HG03095 (cell line): ENCODE results near the gene TTYH3.

Experiments used
- ATAC-seq: cut with Tn5 transposase; IDR thresholded peaks from one replicate; pipeline ENCODE4 v1.9.1; 2021; ENCODE audit warnings: moderate library complexity; ENCODE audit not compliant: unreplicated experiment

TTYH3 gene

DNA sequence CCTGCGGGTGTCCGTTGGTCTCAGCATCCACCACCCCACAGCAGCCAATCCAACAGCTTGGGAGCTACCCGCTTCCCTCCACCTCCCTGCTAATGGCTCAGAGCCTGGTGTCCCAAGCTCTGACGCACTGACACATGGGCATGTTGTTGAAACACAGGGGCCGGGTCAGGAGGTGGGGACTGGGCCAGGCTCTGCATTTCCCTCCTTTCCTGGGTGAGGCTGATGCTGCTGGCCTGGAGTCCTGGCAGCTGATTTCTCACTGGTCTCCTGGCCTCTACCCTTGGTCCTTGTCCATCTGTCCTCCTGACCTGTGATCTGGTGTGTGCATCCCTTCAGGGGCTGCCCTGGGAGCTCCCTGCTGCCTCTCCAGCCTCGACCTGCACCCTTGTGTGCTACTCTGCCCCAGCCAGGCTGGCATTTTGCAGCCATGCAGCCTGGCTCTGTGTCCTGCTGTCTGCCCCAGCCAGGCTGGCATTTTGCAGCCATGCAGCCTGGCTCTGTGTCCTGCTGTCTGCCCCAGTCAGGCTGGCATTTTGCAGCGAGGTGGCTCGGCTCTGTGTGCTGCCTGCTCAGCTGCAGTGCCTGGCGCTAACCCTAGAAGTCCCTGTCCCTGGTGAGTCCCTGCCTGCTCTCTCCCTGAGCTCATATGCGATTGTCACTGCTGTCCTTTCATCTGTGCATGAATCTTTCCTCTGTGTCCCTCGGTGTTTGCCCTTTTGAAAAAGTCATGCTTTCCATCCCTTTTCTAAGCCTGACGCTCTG lies 70.2 kb downstream of the TTYH3 start:
- no peak for ATAC-seq

DNA sequence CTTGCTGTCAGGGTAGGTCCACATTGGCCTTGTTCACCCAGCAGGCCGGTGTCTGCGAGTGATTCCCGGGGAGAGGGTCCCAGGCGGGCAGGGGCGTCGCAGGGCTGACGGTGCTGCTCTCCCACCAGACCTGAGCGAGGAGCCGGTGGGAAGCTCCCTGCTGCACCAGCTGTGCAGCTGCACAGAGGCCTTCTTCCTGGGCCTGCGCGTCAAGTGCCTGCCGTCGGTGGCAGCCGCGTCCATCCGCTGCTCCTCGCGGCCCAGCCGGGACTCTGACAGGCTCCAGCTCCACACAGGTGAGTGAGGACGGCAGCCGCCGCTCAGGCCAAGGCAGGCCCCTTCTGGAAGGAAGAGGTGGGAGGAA lies 70.8 kb downstream of the TTYH3 start:
- no peak for ATAC-seq

DNA sequence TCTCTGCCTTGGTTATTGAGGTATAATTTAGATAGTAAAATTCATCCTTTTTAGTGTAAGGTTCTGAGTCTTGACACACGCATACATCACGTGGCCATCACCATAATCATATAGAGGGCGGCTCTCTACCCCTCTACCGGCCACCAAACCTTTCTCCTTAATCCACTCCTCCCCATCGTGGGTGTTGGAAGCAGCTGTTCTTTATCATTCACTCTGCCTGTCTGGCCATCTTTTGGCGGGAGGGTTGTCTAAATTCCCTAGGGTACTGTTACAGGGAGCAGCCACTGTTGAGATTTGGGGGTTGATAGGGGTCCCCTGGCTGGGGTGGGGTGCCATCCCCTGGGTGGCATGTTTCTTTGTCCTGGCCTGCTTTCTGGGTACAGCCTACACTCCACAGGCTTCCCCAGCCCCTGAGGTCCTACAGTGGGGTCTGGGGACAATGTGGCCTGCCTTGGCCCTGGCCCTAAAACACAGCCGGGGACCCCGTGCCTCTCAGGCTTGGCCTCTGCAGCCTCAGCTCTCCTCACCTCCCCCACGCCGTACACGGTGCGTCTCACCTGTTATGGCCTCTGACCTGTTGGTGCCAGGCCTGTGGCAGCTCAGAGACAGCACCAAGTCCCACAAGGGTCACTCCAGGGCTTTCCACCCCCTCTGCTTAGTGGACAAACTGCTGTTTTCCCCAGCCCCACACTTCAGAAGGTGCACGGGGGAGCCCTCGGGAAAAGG lies 73.7 kb downstream of the TTYH3 start:
- no peak for ATAC-seq

DNA sequence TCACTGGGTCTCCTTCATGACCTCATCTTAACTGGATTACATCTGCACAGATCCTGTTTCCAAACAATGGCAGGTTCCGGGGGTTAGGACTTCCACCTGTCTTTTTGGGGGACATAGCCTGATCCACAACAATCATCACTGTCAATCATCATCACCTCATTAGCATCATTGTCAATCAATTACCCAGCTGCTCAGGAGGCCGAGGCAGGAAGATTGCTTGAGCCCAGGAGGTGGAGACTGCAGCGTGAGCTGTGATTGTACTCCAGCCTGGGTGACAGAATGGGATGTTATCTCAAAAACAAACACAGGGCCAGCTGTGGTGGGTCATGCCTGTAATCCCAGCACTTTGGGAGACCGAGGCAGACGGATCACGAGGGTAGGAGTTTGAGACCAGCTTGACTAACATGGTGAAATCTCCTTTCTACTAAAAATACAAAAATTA lies 74.9 kb downstream of the TTYH3 start:
- no peak for ATAC-seq

DNA sequence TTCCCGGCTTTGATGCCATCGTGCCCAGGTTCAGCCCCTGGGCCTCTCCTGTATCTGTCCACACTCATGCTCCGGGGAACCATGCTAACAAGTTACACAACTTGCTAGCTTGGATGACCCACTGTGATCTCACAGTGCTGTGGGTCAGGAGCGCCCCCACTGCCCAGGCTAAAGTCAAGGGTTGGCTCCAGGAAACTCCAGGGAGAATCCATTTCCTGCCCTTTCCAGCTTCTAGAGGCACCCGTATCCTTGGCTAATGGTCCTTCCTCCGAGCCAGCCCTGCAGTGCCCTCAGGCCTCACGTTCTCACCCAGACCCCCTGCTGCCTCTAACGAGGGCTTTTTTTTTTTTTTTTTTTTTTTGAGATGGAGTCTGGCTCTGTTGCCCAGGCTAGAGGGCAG lies 75.7 kb downstream of the TTYH3 start:
- ATAC-seq: no peak

DNA sequence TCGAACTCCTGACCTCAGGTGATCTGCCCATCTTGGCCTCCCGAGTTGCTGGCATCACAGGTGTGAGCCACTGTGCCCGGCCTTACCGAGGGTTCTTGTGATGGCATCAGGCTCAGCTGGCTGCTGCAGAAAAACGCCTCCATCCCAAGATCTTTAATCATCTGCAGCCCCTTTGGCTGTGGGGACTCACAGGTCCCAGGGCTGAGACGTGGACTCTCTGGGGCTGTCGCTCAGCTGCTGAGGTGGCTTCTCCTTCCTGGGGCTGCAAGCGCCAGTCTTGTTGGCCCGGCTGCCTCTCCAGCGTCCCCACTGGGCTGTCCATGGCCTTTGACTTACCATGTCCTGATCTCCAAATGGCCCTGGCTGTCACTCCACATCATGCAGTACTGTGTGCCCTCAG lies 76.3 kb downstream of the TTYH3 start:
- no peak for ATAC-seq

DNA sequence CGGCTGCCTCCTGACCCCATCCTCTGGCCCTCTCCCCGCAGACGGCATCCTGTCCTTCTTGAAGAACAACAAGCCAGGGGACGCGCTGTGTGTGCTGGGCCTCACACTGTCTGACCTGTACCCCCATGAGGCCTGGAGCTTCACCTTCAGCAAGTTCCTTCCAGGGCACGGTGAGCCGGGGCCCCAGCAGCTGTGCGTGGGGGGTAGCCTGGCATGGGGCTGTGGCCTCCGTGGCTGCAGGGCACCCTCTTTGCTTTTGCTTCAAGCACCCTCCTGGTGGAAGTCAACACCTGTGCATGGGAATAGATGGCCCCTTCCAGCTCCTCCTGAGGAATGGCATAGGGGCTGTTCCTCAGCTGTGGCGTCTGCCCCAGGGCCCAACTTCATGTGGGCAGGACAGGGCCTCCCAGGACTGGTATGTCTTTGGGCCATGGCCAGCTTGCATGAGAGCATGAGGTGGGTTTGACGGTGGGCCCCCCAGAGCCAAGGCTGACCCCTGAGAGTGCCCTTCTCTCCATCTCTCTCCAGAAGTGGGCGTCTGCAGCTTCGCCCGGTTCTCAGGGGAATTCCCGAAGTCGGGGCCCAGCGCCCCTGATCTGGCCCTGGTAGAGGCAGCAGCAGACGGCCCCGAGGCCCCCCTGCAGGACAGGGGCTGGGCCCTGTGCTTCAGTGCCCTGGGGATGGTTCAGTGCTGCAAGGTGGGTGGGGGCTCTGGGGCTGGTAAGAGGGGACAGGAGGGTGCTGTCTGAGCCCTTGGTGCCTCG lies 76.9 kb downstream of the TTYH3 start:
- no peak for ATAC-seq

DNA sequence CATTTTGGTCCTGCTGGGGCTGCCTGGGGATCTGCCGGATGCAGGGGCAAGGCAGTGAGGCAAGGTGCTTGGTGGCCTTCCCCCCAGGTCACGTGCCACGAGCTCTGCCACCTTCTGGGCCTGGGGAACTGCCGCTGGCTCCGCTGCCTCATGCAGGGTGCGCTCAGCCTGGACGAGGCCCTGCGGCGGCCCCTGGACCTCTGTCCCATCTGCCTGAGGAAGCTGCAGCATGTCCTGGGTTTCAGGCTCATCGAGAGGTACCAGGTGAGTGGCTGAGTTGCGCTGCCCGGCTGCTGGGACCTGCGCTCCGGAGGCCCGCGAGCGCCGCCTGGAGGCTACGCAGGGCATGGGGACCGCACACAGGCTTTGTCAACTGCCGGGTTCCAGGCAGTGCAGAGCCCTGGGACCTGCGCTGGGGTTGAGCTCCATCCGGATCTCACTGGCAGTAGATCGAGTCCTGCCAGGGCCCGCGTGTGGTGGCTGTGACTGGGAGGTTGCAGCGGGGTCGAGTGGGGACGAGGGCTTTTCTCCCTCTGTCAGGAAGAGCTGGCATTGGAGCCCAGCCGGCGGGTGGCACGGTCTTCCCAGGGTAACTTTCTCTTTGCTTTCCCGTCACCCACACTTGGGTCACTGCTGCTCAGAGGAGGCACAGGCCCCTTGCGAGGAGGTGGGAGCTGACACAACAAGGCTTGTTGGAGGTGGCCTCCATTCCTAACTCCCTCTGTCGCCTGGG lies 77.9 kb downstream of the TTYH3 start:
- peak; percentile 76 for ATAC-seq

DNA sequence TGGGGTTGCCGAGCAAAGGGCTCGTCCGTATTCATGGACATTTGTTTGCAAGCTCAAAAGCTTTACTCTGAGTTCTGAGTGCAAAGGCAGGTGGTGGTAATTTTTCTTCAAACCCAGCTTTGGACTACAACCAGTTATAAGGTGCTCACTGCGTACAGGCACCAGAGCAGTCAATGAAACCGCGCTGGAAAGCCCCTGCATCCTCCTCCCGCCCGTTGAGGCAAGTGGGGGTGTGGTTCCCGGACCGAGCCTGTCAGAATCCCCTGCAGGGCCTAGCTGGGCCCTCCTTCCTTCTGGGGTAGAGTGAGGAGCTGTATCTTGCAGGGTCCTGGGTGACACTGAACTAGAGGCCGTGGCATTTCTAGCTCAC lies 78.5 kb downstream of the TTYH3 start:
- ATAC-seq: peak; percentile 51

DNA sequence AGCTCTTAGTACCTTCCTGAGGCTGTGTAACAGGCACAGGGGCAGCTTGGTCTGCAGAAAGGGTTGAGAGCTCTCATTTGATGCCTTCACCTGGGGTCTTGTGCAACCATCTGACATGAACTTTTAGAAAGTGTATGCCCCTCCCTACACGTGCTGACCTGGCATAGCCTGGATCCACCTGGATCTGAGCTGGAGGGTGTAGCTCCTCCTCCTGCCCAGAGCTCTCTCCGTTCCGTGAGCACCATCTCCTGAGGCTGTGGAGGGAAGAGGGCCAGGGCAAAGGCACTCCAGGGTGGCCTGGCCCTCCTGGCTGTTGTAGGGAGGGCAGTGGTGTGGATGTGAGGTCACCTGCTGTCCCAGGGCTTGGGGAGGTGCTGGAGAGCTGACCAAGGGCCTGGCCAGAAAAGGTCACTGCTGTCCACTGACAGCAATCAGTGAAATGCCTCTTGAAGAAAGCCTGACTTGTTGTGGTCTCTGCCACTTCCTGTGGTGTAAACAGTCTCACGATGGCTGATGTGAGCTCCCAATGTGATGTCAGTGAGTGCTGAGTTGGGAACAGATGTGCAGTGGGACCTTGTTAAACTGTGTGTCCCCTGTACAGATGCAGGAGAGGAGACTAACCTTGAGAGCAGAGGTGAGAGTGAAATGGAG lies 79.2 kb downstream of the TTYH3 start:
- ATAC-seq: peak; percentile 31

DNA sequence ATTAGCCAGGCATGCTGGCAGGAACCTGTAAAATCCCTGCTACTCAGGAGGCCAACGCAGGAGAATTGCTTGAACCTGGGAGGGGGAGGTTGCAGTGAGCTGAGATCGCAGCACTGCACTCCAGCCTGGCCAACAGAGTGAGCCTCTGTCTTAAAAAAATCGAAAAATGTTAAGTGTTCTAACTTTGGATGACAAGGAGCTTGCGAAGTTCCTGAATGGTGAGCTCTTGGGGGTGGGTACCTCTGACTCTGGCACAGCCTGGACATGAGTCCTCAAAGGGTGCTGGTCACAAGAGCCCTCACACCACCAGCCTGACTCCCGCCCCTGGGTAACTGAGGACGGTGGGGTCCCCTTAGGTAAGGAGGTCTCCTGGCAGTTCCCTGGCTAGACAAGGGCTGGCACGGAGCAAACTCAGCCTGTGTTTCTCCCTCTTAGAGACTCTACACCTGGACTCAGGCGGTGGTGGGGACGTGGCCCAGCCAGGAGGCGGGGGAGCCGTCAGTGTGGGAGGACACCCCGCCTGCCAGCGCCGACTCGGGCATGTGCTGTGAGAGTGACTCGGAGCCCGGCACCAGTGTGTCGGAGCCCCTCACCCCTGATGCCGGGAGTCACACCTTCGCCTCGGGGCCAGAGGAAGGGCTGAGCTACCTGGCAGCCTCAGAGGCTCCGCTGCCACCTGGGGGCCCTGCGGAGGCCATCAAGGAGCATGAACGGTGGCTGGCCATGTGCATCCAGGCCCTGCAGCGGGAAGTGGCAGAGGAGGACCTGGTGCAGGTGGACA lies 80.3 kb downstream of the TTYH3 start:
- ATAC-seq: no peak

DNA sequence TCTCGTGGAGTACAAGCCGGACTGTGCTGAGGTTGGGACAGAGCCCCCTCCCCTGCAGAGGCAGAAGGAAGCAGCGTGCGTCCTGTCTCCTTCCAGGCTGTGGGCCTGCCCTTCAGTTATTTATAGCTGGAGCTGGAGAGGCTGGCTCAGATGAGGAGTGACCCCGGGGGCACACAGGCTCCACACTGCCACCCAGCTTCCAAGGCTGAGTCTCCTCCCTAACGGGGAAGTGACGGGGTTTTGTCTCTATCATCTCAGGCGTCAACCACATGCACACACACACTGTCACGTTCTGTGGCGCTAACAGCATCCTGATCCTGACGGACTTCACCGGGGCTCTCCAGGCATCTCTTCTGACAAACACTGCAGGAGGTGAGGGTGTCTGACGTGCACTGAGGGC lies 81.6 kb downstream of the TTYH3 start:
- no peak for ATAC-seq

DNA sequence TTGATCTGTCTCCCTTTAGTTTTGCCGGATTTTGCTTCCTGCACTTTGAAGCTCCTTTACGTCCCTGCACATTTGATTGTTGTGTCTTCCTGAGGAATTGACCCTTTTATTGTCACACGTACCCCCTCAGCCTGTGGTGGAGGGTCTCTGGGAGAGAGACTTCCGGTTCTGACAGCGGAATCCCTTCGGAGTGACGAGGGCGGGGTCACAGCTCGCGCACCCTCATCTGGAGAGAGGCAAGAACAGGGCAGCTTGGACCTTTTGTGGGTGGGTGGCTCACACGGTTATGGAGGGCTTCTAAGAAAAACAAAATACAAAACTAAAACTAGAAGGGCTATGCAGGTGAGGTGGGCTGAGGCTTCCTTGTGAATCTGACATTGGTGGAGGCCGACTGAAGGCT lies 82.2 kb downstream of the TTYH3 start:
- no peak for ATAC-seq
